ENCODE measurements around the gene TOMM40. TPM values are rescaled to one million over a fixed set of nuclear protein-coding genes. Genes with fewer than 3 reads are reported as not detected.

Gene TOMM40
- total RNA-seq, 1 donor from 2014 or later = 80.6 TPM

DNA sequence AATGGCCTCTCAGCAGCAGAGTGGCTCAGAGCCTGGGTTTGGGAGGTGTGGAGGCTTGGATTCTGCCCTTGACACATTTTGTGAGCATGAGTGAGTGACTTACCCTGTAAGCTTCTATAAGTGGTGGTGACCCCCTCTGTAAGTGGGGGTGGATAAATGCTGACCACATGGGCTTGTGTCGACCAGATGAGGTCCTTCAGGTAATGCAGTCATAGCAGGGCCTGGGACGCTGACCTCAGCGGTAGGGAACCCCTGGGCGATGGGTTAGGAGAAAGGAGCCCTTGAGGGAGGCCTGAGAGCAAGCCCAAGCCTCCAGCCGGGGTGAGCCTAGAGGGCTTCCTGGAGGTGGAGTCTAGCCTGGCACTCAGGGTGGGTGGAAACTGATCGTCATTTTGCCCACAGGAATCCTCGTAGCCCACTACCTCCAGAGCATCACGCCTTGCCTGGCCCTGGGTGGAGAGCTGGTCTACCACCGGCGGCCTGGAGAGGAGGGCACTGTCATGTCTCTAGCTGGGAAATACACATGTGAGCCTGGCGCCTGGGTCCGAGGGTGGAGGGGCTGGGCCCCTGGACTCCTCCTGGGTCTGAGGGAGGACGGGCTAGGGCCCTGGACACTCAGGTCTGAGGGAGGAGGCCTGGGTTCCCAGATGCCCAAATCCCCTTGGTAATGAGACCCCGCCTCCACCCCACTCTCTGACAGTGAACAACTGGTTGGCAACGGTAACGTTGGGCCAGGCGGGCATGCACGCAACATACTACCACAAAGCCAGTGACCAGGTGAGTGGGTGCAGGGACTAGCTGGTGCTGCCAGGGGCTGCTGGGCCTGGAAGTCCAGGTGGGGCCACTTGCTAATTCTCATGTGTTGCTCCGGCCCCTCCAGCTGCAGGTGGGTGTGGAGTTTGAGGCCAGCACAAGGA, 9.5 kb downstream of the TOMM40 start:
- peaks cover 66% of the 10 kb centered on the region for H3K36me3 Mint-ChIP-seq (ENCODE audit: low read depth)
- ATAC-seq (ENCODE audit: low read depth) = no peak

DNA sequence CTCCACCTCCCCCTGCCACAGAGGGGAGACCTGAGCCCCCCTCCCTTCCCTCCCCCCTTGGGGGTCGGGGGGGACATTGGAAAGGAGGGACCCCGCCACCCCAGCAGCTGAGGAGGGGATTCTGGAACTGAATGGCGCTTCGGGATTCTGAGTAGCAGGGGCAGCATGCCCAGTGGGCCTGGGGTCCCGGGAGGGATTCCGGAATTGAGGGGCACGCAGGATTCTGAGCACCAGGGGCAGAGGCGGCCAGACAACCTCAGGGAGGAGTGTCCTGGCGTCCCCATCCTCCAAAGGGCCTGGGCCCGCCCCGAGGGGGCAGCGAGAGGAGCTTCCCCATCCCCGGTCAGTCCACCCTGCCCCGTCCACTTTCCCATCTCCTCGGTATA, 12.2 kb downstream of the TOMM40 start:
- POLR2A ChIA-PET = interaction anchor here (0.6 to 1.5 kb wide), 3 partner anchors 35 to 105 kb away, joined by 4 to 8 read pairs (median 4); partner anchors contain the start of gene CLPTM1

More for the DNA sequence above, 9.5 kb downstream of the TOMM40 start:
- Mint-ChIP-seq H3K27ac (no peak overlapping the region), H3K4me1 (peaks cover 6% of the 10 kb centered on the region), H3K27me3 (no peaks in the 10 kb centered on the region), H3K4me3 (no peak overlapping the region), H3K9me3 (no peaks in the 10 kb centered on the region)
- intact Hi-C loops (cut with micrococcal nuclease) = no loop called here
- POLR2A ChIA-PET = no interaction called here
- no peak for TF ChIP-seq CTCF (IDR thresholded peaks at IDR 0.05)
- CTCF ChIA-PET = no interaction called here
- DNase-seq = no peak

DNA sequence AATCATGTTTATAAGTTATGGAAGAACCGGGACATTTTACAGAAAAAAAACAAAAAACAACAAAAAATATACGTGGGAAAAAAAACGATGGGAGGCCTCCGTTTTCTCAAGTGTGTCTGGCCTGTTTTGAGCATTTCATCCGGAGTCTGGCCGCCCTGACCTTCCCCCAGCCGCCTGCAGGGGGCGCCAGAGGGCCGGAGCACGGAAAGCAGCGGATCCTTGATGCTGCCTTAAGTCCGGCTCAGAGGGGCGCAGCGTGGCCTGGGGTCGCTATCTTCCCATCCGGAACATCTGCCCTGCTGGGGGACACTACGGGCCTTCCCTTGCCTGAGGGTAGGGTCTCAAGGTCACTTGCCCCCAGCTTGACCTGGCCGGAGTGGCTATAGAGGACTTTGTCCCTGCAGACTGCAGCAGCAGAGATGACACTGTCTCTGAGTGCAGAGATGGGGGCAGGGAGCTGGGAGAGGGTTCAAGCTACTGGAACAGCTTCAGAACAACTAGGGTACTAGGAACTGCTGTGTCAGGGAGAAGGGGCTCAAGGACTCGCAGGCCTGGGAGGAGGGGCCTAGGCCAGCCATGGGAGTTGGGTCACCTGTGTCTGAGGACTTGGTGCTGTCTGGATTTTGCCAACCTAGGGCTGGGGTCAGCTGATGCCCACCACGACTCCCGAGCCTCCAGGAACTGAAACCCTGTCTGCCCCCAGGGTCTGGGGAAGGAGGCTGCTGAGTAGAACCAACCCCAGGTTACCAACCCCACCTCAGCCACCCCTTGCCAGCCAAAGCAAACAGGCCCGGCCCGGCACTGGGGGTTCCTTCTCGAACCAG, 12.8 kb downstream of the TOMM40 start:
- DNase-seq (peak; percentile 78), ATAC-seq (ENCODE audit: low read depth) (peak; percentile 68)
- Mint-ChIP-seq H3K4me1 (peaks cover 18% of the 10 kb centered on the region), H3K4me3 (no peak overlapping the region), H3K27me3 (peaks cover 15% of the 10 kb centered on the region), H3K27ac (no peak overlapping the region), H3K36me3 (ENCODE audit: low read depth) (peaks cover 39% of the 10 kb centered on the region), H3K9me3 (no peaks in the 10 kb centered on the region)
- ChIA-PET POLR2A (interaction anchor here (0.6 to 1.5 kb wide), 3 partner anchors 35 to 104 kb away, joined by 4 to 8 read pairs (median 4); partner anchors contain the start of gene CLPTM1), CTCF (interaction anchor here (1.0 to 1.7 kb wide), 5 partner anchors 48 to 284 kb away, joined by 3 to 10 read pairs (median 5); no protein-coding TSS in a partner anchor)
- peak; percentile 96 for TF ChIP-seq CTCF (IDR thresholded peaks at IDR 0.05)
- intact Hi-C loops (cut with micrococcal nuclease) = loop anchor here (1.0 to 2.0 kb wide), 6 partner anchors 47 to 434 kb away; no protein-coding TSS in a partner anchor

More for the DNA sequence above, 12.2 kb downstream of the TOMM40 start:
- H3K4me3 Mint-ChIP-seq = no peak overlapping the region
- CTCF ChIA-PET = interaction anchor here (1.0 to 1.8 kb wide), 6 partner anchors 49 to 285 kb away, joined by 3 to 10 read pairs (median 4); no protein-coding TSS in a partner anchor
- no peak for ATAC-seq (ENCODE audit: low read depth)
- intact Hi-C loops (cut with micrococcal nuclease) = loop anchor here (1.0 to 2.0 kb wide), 6 partner anchors 48 to 435 kb away; no protein-coding TSS in a partner anchor
- H3K27me3 Mint-ChIP-seq = peaks cover 15% of the 10 kb centered on the region
- TF ChIP-seq CTCF (IDR thresholded peaks at IDR 0.05) = no peak
- H3K4me1 Mint-ChIP-seq = peaks cover 18% of the 10 kb centered on the region
- peaks cover 40% of the 10 kb centered on the region for H3K36me3 Mint-ChIP-seq (ENCODE audit: low read depth)
- no peak overlapping the region for H3K27ac Mint-ChIP-seq
- DNase-seq = no peak
- no peaks in the 10 kb centered on the region for H3K9me3 Mint-ChIP-seq

DNA sequence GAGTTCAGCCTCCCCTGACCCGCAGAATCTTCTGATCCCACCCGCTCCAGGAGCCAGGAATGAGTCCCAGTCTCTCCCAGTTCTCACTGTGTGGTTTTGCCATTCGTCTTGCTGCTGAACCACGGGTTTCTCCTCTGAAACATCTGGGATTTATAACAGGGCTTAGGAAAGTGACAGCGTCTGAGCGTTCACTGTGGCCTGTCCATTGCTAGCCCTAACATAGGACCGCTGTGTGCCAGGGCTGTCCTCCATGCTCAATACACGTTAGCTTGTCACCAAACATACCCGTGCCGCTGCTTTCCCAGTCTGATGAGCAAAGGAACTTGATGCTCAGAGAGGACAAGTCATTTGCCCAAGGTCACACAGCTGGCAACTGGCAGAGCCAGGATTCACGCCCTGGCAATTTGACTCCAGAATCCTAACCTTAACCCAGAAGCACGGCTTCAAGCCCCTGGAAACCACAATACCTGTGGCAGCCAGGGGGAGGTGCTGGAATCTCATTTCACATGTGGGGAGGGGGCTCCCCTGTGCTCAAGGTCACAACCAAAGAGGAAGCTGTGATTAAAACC, 13.5 kb downstream of the TOMM40 start:
- Mint-ChIP-seq H3K4me3 (no peak overlapping the region), H3K27me3 (peaks cover 15% of the 10 kb centered on the region), H3K9me3 (no peaks in the 10 kb centered on the region), H3K36me3 (ENCODE audit: low read depth) (peaks cover 37% of the 10 kb centered on the region), H3K4me1 (peaks cover 18% of the 10 kb centered on the region), H3K27ac (no peak overlapping the region)
- POLR2A ChIA-PET = no interaction called here
- ATAC-seq (ENCODE audit: low read depth) = no peak
- no peak for TF ChIP-seq CTCF (IDR thresholded peaks at IDR 0.05)
- DNase-seq = no peak
- intact Hi-C loops (cut with micrococcal nuclease) = no loop called here
- CTCF ChIA-PET = interaction anchor here (1.0 to 2.0 kb wide), 6 partner anchors 47 to 199 kb away, joined by 3 to 10 read pairs (median 5); no protein-coding TSS in a partner anchor
